T-cell (primary cell): ENCODE measurements around the gene RNF214. TPM values are rescaled to one million over a fixed set of nuclear protein-coding genes. Genes with fewer than 3 reads are reported as not detected.
A peak's percentile ranks its signal among the peaks of the same experiment; 100 is the strongest.

Experiments
- ATAC-seq, 4 experiments: fragments of 200-7000 bp in 3 of 4; fragments of 150-1000 bp in 1 of 4; cut with Tn5 transposase; replicated peaks in 1 of 4; 1 replicate in 3 of 4; 2 replicates in 1 of 4; pipeline ENCODE4 v1.10.0; 2021; ENCODE audit warnings: moderate library complexity in 3 of 4, mild to moderate bottlenecking in 2 of 4, moderate number of reproducible peaks in 1 of 4
- CTCF ChIA-PET, 2 donors: fragments of 300-600 bp; sonication (Branson Sonifier 250); formaldehyde crosslinking; loops; one replicate each; lab custom pipeline; 2022; ENCODE audit warnings: antibody characterized with exemption in 2 of 2; lab: Charles Lee
- POLR2A ChIA-PET, 2 donors: fragments of 300-600 bp; sonication (Branson Sonifier 250); formaldehyde crosslinking; loops; one replicate each; lab custom pipeline; 2022; ENCODE audit warnings: antibody characterized with exemption in 2 of 2; lab: Charles Lee
- DNase-seq, 35 experiments: peaks; one replicate each; pipeline versions ENCODE4 v3.0.0 to v3.0.0-alpha.2; 2013 to 2023
- H3K27ac ChIP-seq: one replicate; pipeline ENCODE4 v1.5.1; 2013; ENCODE audit warnings: low read length
- H3K27me3 ChIP-seq, 2 experiments: replicated peaks in 1 of 2; 1 replicate in 1 of 2; 2 replicates in 1 of 2; pipeline versions ENCODE4 v1.6.1 to v1.7.0; 2013; ENCODE audit warnings: low read length in 1 of 2, mixed read lengths in 1 of 2; ENCODE audit not compliant: control insufficient read depth in 2 of 2, insufficient read depth in 2 of 2; ENCODE audit errors: extremely low read depth in 1 of 2
- H3K36me3 ChIP-seq, 2 donors: 1 replicate in 1 of 2; 2 replicates in 1 of 2; pipeline versions ENCODE4 v1.6.1 to v1.7.0; 2013; ENCODE audit warnings: low read length in 1 of 2; ENCODE audit not compliant: control insufficient read depth in 2 of 2, insufficient read depth in 1 of 2; ENCODE audit errors: extremely low read depth in 1 of 2
- H3K4me1 ChIP-seq, 2 experiments: 1 replicate in 1 of 2; 2 replicates in 1 of 2; pipeline versions ENCODE4 v1.6.1 to v1.7.0; 2013; ENCODE audit warnings: low read length in 2 of 2, mixed read lengths in 1 of 2; ENCODE audit not compliant: insufficient read depth in 2 of 2, control insufficient read depth in 1 of 2; ENCODE audit errors: extremely low read depth in 1 of 2
- H3K4me3 ChIP-seq, 2 donors: 1 replicate in 1 of 2; 2 replicates in 1 of 2; pipeline versions ENCODE4 v1.5.1 to v1.7.0; 2013; ENCODE audit warnings: mild to moderate bottlenecking in 2 of 2, low read length in 1 of 2, moderate library complexity in 1 of 2; ENCODE audit not compliant: control insufficient read depth in 1 of 2; ENCODE audit errors: extremely low read depth in 1 of 2
- H3K9me3 ChIP-seq: 2 replicates; pipeline ENCODE4 v1.7.0; 2013
- H3K27ac Mint-ChIP-seq, 2 donors: one replicate each; pipeline ENCODE4 v1.8.0; 2020 to 2021; ENCODE audit warnings: mild to moderate bottlenecking in 2 of 2, mixed read lengths in 2 of 2
- H3K27me3 Mint-ChIP-seq, 2 donors: one replicate each; pipeline ENCODE4 v1.8.0; 2021 to 2022; ENCODE audit warnings: mixed read lengths in 2 of 2
- H3K36me3 Mint-ChIP-seq: one replicate; pipeline ENCODE4 v1.8.0; 2021; ENCODE audit warnings: mixed read lengths
- H3K4me1 Mint-ChIP-seq, 3 donors: one replicate each; pipeline ENCODE4 v1.8.0; 2020 to 2022; ENCODE audit warnings: mixed read lengths in 3 of 3, mild to moderate bottlenecking in 1 of 3
- H3K4me3 Mint-ChIP-seq, 3 donors: one replicate each; pipeline ENCODE4 v1.8.0; 2020 to 2022; ENCODE audit warnings: mild to moderate bottlenecking in 3 of 3, mixed read lengths in 3 of 3, moderate library complexity in 3 of 3
- H3K9me3 Mint-ChIP-seq, 3 donors: one replicate each; pipeline ENCODE4 v1.8.0; 2020 to 2022; ENCODE audit warnings: mixed read lengths in 3 of 3
- WGBS: methylation state at CpG from one replicate; pipeline ENCODE4 v1.1.5; 2013; ENCODE audit warnings: missing lambda C conversion rate; ENCODE audit not compliant: insufficient coverage; 5-methylcytosine and 5-hydroxymethylcytosine counted together
- total RNA-seq, 35 experiments: library from RNA in 6 of 35; stranded (reverse) in 6 of 35; fragments of 120-200 nt in 1 of 35; gene quantifications; one replicate each; pipeline versions ENCODE4 v1.2.1 to v1.2.4 and lab custom pipeline; 2013 to 2026

The RNF214 gene
- total RNA-seq, 5 donors from 2014 or later (not counting 1 experiment from before 2014, with no cell fraction given) = 21.6 to 31.7 (median 30.5) TPM

DNA sequence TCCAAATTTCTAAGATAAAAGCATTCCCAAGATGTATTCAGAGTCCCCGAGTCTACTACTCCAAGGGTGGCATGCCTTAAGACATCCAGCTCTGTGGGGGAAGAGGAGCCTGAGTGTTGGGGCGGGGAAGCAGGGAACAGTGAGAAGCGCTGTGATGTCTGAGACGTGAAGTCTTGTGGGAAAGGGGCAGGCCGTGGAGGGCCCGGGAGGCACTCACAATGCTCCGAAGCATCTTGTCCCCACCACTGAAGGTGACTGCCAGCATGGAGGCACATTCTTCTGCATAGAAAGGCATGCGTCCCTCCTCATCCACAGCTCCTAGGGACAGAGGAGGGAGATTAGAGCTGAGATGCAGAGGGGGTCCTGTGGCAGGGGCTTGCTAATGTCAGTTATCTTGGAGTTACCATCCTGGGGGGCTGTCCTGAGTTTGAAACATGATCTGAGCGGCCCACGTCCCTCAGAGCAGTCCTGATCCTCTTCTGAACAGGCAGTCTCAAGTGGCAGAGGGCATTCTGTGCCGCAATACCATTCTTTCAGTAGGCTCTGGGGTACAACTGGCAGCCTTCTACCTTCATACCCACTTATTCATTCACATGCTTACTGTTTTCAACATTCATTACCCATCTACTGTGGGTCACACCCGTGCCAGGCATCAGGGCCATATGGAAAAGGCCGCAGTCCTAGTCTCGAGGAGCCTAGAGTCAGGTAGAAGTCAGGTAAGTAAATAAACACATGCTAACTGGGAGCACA lies 9.3 kb upstream of the RNF214 start:
- Histone ChIP-seq H3K36me3 (peaks cover 40 to 96% of the 10 kb centered on the region in 2 donors), H3K4me1 (peaks cover 0 to 22% of the 10 kb centered on the region in 2 experiments), H3K4me3 (no peak overlapping the region), H3K9me3 (no peaks in the 10 kb centered on the region), H3K27me3 (no peaks in the 10 kb centered on the region), H3K27ac (no peak overlapping the region)
- ATAC-seq (no peak), DNase-seq (no peak)
- Mint-ChIP-seq H3K36me3 (peaks cover 64% of the 10 kb centered on the region), H3K4me3 (no peak overlapping the region), H3K27ac (no peak overlapping the region), H3K4me1 (peaks cover 15 to 25% (median 20%) of the 10 kb centered on the region in 3 donors), H3K27me3 (no peaks in the 10 kb centered on the region), H3K9me3 (no peaks in the 10 kb centered on the region)
- 95% methylated on average over 4 of the region's 14 CpGs for WGBS
- POLR2A ChIA-PET = interaction anchor here in 1 of 2 donors (1.0 kb wide), 1 partner anchor 450 kb away, joined by 3 read pairs; no protein-coding TSS in a partner anchor
- CTCF ChIA-PET = no interaction called here

GRCh38 chr11:117223741-117224689 lies 8.5 kb upstream of the RNF214 start:
- peaks cover 0 to 30% of the 10 kb centered on the region in 2 experiments for H3K4me1 ChIP-seq
- peaks cover 62% of the 10 kb centered on the region for H3K36me3 Mint-ChIP-seq
- H3K27ac Mint-ChIP-seq = peak overlapping the region in 1 of 2 donors; percentile 27
- peaks cover 22 to 34% (median 27%) of the 10 kb centered on the region in 3 donors for H3K4me1 Mint-ChIP-seq
- DNase-seq (no peak), ATAC-seq (no peak)
- POLR2A ChIA-PET = interaction anchor here in 1 of 2 donors (0.5 kb wide), 1 partner anchor 39 kb away, joined by 9 read pairs; no protein-coding TSS in a partner anchor
- no peak overlapping the region for H3K4me3 ChIP-seq
- no peaks in the 10 kb centered on the region for H3K27me3 Mint-ChIP-seq
- H3K27me3 ChIP-seq = no peaks in the 10 kb centered on the region
- H3K4me3 Mint-ChIP-seq = no peak overlapping the region
- CTCF ChIA-PET = interaction anchor here (0.9 to 1.2 kb wide), 2 partner anchors 46 to 125 kb away, joined by 3 to 4 read pairs; partner anchors contain the start of gene SIDT2 (in 1 of the 2)
- WGBS = 77% methylated on average over 5 of the region's 17 CpGs
- H3K27ac ChIP-seq = no peak overlapping the region
- H3K36me3 ChIP-seq = peaks cover 40 to 96% of the 10 kb centered on the region in 2 donors
- H3K9me3 ChIP-seq = no peaks in the 10 kb centered on the region
- H3K9me3 Mint-ChIP-seq = no peaks in the 10 kb centered on the region

- H3K27ac Mint-ChIP-seq = no peak overlapping the region
- H3K9me3 ChIP-seq = no peaks in the 10 kb centered on the region
- no peak overlapping the region for H3K4me3 ChIP-seq
- ChIA-PET POLR2A (interaction anchor here in 1 of 2 donors (0.5 to 0.7 kb wide), 3 partner anchors 76 to 589 kb away, joined by 3 to 6 read pairs (median 5); no protein-coding TSS in a partner anchor), CTCF (interaction anchor here (0.5 to 2.9 kb wide), 15 partner anchors 9 to 493 kb away, joined by 3 to 38 read pairs (median 4); partner anchors contain the start of genes APOA5 (in 1 of the 2) and SIDT2 (in 1 of the 2))
- ATAC-seq = no peak
- peaks cover 31 to 91% of the 10 kb centered on the region in 2 donors for H3K36me3 ChIP-seq
- no peaks in the 10 kb centered on the region for H3K27me3 Mint-ChIP-seq
- H3K27ac ChIP-seq = no peak overlapping the region
- peaks cover 55% of the 10 kb centered on the region for H3K36me3 Mint-ChIP-seq
- H3K9me3 Mint-ChIP-seq = no peaks in the 10 kb centered on the region
- H3K4me1 ChIP-seq = peaks cover 10 to 46% of the 10 kb centered on the region in 2 experiments
- H3K4me1 Mint-ChIP-seq = peaks cover 34 to 46% (median 41%) of the 10 kb centered on the region in 3 donors
- no peak for DNase-seq
- H3K27me3 ChIP-seq = no peaks in the 10 kb centered on the region
- WGBS = 97% methylated on average over 7 of the region's 9 CpGs
- H3K4me3 Mint-ChIP-seq = no peak overlapping the region
These were observed 6.8 kb upstream of the RNF214 start for GRCh38 chr11:117225553-117226170.

GRCh38 chr11:117226388-117227385 lies 5.8 kb upstream of the RNF214 start:
- peaks cover 55% of the 10 kb centered on the region for H3K36me3 Mint-ChIP-seq
- DNase-seq = peak in 32 of 35 experiments; percentile 16 to 86 (median 36)
- H3K27me3 Mint-ChIP-seq = no peaks in the 10 kb centered on the region
- peak; percentile 59 to 68 (median 62) for ATAC-seq
- H3K4me1 Mint-ChIP-seq = peaks cover 40 to 55% (median 46%) of the 10 kb centered on the region in 3 donors
- H3K4me1 ChIP-seq = peaks cover 14 to 56% of the 10 kb centered on the region in 2 experiments
- H3K4me3 Mint-ChIP-seq = peak overlapping the region in 1 of 3 donors; percentile 34
- ChIA-PET CTCF (interaction anchor here (0.6 to 2.9 kb wide), 20 partner anchors 8 to 494 kb away, joined by 3 to 38 read pairs (median 5); partner anchors contain the start of genes APOA5 (in 1 of the 2), SIDT2 (in 1 of the 2) and ZPR1 (in 1 of the 2)), POLR2A (interaction anchor here (0.5 to 0.9 kb wide), 4 partner anchors 41 to 406 kb away, joined by 3 to 5 read pairs (median 4); no protein-coding TSS in a partner anchor)
- no peaks in the 10 kb centered on the region for H3K9me3 ChIP-seq
- H3K4me3 ChIP-seq = no peak overlapping the region
- H3K36me3 ChIP-seq = peaks cover 28 to 81% of the 10 kb centered on the region in 2 donors
- peak overlapping the region; percentile 4 for H3K27ac ChIP-seq
- 76% methylated on average over 11 of the region's 19 CpGs for WGBS
- H3K9me3 Mint-ChIP-seq = no peaks in the 10 kb centered on the region
- peak overlapping the region; percentile 80 to 84 for H3K27ac Mint-ChIP-seq
- no peaks in the 10 kb centered on the region for H3K27me3 ChIP-seq

DNA sequence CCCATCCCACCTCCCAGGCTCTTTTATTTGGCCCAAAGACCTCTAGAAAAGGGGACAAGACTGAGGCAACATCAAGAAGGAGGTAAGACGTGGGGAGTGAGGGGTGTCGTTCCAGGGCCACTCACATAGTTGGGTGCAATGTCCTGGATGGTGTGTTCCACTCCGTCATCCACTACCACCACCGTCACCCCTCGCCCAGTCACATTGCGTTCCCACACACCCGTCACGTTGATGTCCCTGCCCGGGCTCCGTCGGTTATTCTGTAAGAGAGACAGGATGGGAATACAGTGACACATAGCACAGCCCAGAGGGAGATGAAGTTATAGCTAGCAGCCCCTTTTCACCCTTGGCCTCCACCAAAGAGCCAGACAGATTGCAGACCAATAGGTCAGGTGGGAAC lies 4.4 kb upstream of the RNF214 start:
- peak overlapping the region; percentile 64 to 77 for H3K27ac Mint-ChIP-seq
- DNase-seq = no peak
- no peaks in the 10 kb centered on the region for H3K27me3 Mint-ChIP-seq
- H3K9me3 Mint-ChIP-seq = no peaks in the 10 kb centered on the region
- ChIA-PET CTCF (interaction anchor here in 1 of 2 donors (0.8 to 1.4 kb wide), 3 partner anchors 8 to 337 kb away, joined by 3 to 10 read pairs (median 7); no protein-coding TSS in a partner anchor), POLR2A (interaction anchor here in 1 of 2 donors (0.6 kb wide), 1 partner anchor 350 kb away, joined by 3 read pairs; no protein-coding TSS in a partner anchor)
- no peaks in the 10 kb centered on the region for H3K9me3 ChIP-seq
- peaks cover 26 to 68% of the 10 kb centered on the region in 2 donors for H3K36me3 ChIP-seq
- no peaks in the 10 kb centered on the region for H3K27me3 ChIP-seq
- H3K4me3 ChIP-seq = no peak overlapping the region
- peaks cover 14 to 61% of the 10 kb centered on the region in 2 experiments for H3K4me1 ChIP-seq
- WGBS = no CpG with 5 or more reads among the region's 11 CpGs
- H3K4me1 Mint-ChIP-seq = peaks cover 41 to 57% (median 45%) of the 10 kb centered on the region in 3 donors
- H3K27ac ChIP-seq = no peak overlapping the region
- peak overlapping the region; percentile 7 to 45 (median 17) for H3K4me3 Mint-ChIP-seq
- H3K36me3 Mint-ChIP-seq = peaks cover 47% of the 10 kb centered on the region
- no peak for ATAC-seq
